ENCODE results near the gene PHLDA2. TPM values are rescaled to one million over a fixed set of nuclear protein-coding genes. Genes with fewer than 3 reads are reported as not detected.

Gene PHLDA2
- total RNA-seq, 1 donor from 2014 or later, result 96.1 TPM

GRCh38 chr11:2917842-2918490 lies 11.3 kb downstream of the PHLDA2 start:
- H3K36me3 Mint-ChIP-seq (ENCODE audit: unreplicated experiment), result no peaks in the 10 kb centered on the region
- H3K9me3 Mint-ChIP-seq (ENCODE audit: unreplicated experiment), result no peaks in the 10 kb centered on the region

GRCh38 chr11:2916892-2917645 lies 12.2 kb downstream of the PHLDA2 start:
- H3K9me3 Mint-ChIP-seq (ENCODE audit: unreplicated experiment), result no peaks in the 10 kb centered on the region
- H3K27me3 Mint-ChIP-seq (ENCODE audit: unreplicated experiment), result no peaks in the 10 kb centered on the region
- H3K4me1 Mint-ChIP-seq (ENCODE audit: unreplicated experiment), result peaks cover 18% of the 10 kb centered on the region
- no peak overlapping the region for H3K27ac Mint-ChIP-seq (ENCODE audit: unreplicated experiment)
- DNase-seq (ENCODE audit: extremely low spot score, unreplicated experiment), result no peak
- H3K4me3 Mint-ChIP-seq (ENCODE audit: unreplicated experiment), result no peak overlapping the region
- no peaks in the 10 kb centered on the region for H3K36me3 Mint-ChIP-seq (ENCODE audit: unreplicated experiment)
- TF ChIP-seq, protein P1, sequence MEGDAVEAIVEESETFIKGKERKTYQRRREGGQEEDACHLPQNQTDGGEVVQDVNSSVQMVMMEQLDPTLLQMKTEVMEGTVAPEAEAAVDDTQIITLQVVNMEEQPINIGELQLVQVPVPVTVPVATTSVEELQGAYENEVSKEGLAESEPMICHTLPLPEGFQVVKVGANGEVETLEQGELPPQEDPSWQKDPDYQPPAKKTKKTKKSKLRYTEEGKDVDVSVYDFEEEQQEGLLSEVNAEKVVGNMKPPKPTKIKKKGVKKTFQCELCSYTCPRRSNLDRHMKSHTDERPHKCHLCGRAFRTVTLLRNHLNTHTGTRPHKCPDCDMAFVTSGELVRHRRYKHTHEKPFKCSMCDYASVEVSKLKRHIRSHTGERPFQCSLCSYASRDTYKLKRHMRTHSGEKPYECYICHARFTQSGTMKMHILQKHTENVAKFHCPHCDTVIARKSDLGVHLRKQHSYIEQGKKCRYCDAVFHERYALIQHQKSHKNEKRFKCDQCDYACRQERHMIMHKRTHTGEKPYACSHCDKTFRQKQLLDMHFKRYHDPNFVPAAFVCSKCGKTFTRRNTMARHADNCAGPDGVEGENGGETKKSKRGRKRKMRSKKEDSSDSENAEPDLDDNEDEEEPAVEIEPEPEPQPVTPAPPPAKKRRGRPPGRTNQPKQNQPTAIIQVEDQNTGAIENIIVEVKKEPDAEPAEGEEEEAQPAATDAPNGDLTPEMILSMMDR (IDR thresholded peaks at IDR 0.05), result no peak

More at GRCh38 chr11:2917842-2918490, 11.3 kb downstream of the PHLDA2 start:
- no peaks in the 10 kb centered on the region for H3K27me3 Mint-ChIP-seq (ENCODE audit: unreplicated experiment)
- H3K4me1 Mint-ChIP-seq (ENCODE audit: unreplicated experiment), result peaks cover 13% of the 10 kb centered on the region
- TF ChIP-seq, protein P1 (IDR thresholded peaks at IDR 0.05), result no peak
- no peak for DNase-seq (ENCODE audit: extremely low spot score, unreplicated experiment)
- no peak overlapping the region for H3K4me3 Mint-ChIP-seq (ENCODE audit: unreplicated experiment)
- H3K27ac Mint-ChIP-seq (ENCODE audit: unreplicated experiment), result no peak overlapping the region

DNA sequence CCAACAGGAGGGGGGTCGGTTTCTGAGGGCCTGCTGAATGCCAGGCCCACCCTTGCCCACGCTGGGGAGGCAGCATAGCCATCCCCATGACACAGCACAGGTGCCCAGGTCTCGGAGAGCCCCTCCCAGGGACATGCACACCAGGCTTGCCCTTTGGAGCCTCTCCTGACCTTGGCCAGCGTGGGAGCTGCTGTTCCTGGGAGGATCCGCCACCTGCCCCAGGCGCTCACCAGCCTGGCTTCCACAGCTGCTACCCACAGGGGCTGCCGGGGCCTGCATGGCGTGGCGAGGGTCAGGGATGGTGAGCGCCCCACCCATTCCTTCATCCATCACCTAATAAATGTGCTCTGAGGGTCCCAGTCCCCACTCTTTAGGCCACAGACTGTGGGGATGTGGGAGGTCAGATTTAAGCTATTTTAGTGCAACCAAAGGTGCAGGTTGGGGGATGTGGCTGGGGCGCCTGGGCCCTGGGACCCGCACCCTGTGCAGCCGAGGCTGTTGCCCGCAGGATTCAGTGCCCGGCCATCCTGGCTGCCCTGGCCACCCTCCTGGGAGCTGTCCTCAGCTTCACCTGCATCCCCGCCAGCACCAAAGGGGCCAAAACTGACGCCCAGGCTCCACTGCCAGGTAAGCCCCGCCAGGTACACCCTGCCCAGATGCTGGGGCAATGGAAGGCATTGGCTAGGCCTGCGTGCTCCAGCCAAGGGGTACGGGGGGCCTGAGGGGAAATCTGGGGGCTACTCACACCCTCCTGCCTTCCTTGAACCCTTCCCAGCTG lies 12.9 kb downstream of the PHLDA2 start:
- TF ChIP-seq, protein P1 (IDR thresholded peaks at IDR 0.05), result no peak
- no peaks in the 10 kb centered on the region for H3K27me3 Mint-ChIP-seq (ENCODE audit: unreplicated experiment)
- no peaks in the 10 kb centered on the region for H3K36me3 Mint-ChIP-seq (ENCODE audit: unreplicated experiment)
- peaks cover 23% of the 10 kb centered on the region for H3K4me1 Mint-ChIP-seq (ENCODE audit: unreplicated experiment)
- no peak for DNase-seq (ENCODE audit: extremely low spot score, unreplicated experiment)
- no peak overlapping the region for H3K4me3 Mint-ChIP-seq (ENCODE audit: unreplicated experiment)
- H3K27ac Mint-ChIP-seq (ENCODE audit: unreplicated experiment), result no peak overlapping the region
- H3K9me3 Mint-ChIP-seq (ENCODE audit: unreplicated experiment), result no peaks in the 10 kb centered on the region

- DNase-seq (ENCODE audit: extremely low spot score, unreplicated experiment), result no peak
- no peaks in the 10 kb centered on the region for H3K9me3 Mint-ChIP-seq (ENCODE audit: unreplicated experiment)
- H3K36me3 Mint-ChIP-seq (ENCODE audit: unreplicated experiment), result no peaks in the 10 kb centered on the region
- peaks cover 22% of the 10 kb centered on the region for H3K4me1 Mint-ChIP-seq (ENCODE audit: unreplicated experiment)
- TF ChIP-seq, protein P1 (IDR thresholded peaks at IDR 0.05), result no peak
- no peaks in the 10 kb centered on the region for H3K27me3 Mint-ChIP-seq (ENCODE audit: unreplicated experiment)
- H3K27ac Mint-ChIP-seq (ENCODE audit: unreplicated experiment), result no peak overlapping the region
- no peak overlapping the region for H3K4me3 Mint-ChIP-seq (ENCODE audit: unreplicated experiment)
Measured at GRCh38 chr11:2915473-2915872, 13.7 kb downstream of the PHLDA2 start.

Data from osteocyte (in vitro differentiated cells).